ENCODE results near the gene SF3A1. TPM values are rescaled to one million over a fixed set of nuclear protein-coding genes. Genes with fewer than 3 reads are reported as not detected.

Gene SF3A1
- total and polyA plus RNA-seq, 4 donors, result 19.6 to 41.6 (median 23.9) TPM

DNA sequence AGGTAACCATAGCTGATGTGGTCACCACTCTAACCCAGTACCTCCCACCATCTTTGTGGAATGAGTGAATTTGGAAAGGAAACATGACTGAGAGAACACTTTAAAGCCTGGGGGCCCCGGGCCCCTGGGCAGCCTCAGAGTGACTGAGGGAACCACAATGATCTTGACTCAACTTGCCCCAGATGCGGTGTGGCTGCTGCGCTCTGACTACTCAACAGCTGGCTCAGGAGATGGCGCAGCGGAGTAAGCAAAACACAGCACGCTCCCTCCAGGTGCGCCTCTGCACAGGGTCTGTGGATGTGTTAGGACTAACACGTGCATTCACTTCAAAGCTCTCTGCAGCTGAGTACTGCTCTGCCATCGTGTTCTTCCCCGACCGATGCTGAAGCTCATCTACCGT is 24.6 kb upstream of the SF3A1 start (continued):
- TF ChIP-seq, protein P1, sequence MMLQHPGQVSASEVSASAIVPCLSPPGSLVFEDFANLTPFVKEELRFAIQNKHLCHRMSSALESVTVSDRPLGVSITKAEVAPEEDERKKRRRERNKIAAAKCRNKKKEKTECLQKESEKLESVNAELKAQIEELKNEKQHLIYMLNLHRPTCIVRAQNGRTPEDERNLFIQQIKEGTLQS (IDR thresholded peaks at IDR 0.05), result no peak

DNA sequence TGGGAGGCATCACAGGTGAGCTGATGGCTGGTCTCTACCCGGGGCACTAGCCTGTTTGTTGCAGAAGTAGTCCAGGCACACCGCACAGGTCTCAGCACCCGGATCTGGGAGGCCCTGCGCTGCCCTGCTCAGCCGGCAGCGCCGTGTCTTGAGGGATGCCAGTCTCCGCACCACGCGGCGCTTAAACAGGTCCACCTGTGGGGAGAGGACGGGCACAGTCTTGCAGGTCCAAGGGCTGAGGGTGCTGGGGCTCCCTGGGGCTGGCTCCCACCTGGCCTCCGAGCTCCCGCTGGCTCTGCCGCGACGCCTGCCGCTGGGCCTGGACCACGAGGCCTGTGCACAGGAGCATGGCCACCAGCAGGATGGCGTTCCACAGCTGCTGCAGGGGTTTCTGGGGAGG is 23.3 kb upstream of the SF3A1 start:
- Histone ChIP-seq H3K9me3 (ENCODE audit: control insufficient read depth in 4 of 4, low read length in 3 of 4) (no peaks in the 10 kb centered on the region), H3K9ac (ENCODE audit: low read depth in 1 of 2, low read length in 2 of 2) (no peak overlapping the region), H3K27ac (ENCODE audit: low read depth in 1 of 2, low read length in 2 of 2) (no peak overlapping the region), H3K4me3 (ENCODE audit: low read depth in 1 of 3, low read length in 3 of 3) (no peak overlapping the region), H3K27me3 (ENCODE audit: control insufficient read depth in 4 of 4, insufficient read depth in 4 of 4, low read length in 3 of 4) (no peaks in the 10 kb centered on the region), H3K36me3 (ENCODE audit: control insufficient read depth in 4 of 4, insufficient read depth in 3 of 4, low read depth in 1 of 4, low read length in 3 of 4) (peaks cover 0 to 28% (median 6%) of the 10 kb centered on the region in 4 donors), H3K4me1 (ENCODE audit: control insufficient read depth in 4 of 4, insufficient read depth in 4 of 4, low read length in 3 of 4) (no peaks in the 10 kb centered on the region)
- 98% methylated on average over 20 of the region's 20 CpGs for WGBS
- DNase-seq (ENCODE audit: low spot score), result no peak
- TF ChIP-seq SP1 (IDR thresholded peaks at IDR 0.05), result no peak
- TF ChIP-seq RXRA (IDR thresholded peaks at IDR 0.05), result no peak
- no peak for TF ChIP-seq EGR1 (IDR thresholded peaks at IDR 0.05; ENCODE audit: low read depth in 2 of 2)
- TF ChIP-seq, protein P2, sequence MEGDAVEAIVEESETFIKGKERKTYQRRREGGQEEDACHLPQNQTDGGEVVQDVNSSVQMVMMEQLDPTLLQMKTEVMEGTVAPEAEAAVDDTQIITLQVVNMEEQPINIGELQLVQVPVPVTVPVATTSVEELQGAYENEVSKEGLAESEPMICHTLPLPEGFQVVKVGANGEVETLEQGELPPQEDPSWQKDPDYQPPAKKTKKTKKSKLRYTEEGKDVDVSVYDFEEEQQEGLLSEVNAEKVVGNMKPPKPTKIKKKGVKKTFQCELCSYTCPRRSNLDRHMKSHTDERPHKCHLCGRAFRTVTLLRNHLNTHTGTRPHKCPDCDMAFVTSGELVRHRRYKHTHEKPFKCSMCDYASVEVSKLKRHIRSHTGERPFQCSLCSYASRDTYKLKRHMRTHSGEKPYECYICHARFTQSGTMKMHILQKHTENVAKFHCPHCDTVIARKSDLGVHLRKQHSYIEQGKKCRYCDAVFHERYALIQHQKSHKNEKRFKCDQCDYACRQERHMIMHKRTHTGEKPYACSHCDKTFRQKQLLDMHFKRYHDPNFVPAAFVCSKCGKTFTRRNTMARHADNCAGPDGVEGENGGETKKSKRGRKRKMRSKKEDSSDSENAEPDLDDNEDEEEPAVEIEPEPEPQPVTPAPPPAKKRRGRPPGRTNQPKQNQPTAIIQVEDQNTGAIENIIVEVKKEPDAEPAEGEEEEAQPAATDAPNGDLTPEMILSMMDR (IDR thresholded peaks at IDR 0.05; ENCODE audit: low read depth, low read length, missing input control), result no peak
- TF ChIP-seq RAD21 (IDR thresholded peaks at IDR 0.05), result no peak
- TF ChIP-seq GABPA (IDR thresholded peaks at IDR 0.05 in 1 of 2, conservative IDR thresholded peaks at IDR 0.05 in 1 of 2), result no peak
- TF ChIP-seq FOXA2 (IDR thresholded peaks at IDR 0.05), result no peak
- TF ChIP-seq HNF4G (IDR thresholded peaks at IDR 0.05), result no peak
- TF ChIP-seq, protein P3, sequence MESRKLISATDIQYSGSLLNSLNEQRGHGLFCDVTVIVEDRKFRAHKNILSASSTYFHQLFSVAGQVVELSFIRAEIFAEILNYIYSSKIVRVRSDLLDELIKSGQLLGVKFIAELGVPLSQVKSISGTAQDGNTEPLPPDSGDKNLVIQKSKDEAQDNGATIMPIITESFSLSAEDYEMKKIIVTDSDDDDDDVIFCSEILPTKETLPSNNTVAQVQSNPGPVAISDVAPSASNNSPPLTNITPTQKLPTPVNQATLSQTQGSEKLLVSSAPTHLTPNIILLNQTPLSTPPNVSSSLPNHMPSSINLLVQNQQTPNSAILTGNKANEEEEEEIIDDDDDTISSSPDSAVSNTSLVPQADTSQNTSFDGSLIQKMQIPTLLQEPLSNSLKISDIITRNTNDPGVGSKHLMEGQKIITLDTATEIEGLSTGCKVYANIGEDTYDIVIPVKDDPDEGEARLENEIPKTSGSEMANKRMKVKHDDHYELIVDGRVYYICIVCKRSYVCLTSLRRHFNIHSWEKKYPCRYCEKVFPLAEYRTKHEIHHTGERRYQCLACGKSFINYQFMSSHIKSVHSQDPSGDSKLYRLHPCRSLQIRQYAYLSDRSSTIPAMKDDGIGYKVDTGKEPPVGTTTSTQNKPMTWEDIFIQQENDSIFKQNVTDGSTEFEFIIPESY (IDR thresholded peaks at IDR 0.05), result no peak
- TF ChIP-seq YY1 (IDR thresholded peaks at IDR 0.05), result no peak
- TF ChIP-seq, protein P1 (IDR thresholded peaks at IDR 0.05), result no peak
- no peak for TF ChIP-seq TAF1 (conservative IDR thresholded peaks at IDR 0.05)

DNA sequence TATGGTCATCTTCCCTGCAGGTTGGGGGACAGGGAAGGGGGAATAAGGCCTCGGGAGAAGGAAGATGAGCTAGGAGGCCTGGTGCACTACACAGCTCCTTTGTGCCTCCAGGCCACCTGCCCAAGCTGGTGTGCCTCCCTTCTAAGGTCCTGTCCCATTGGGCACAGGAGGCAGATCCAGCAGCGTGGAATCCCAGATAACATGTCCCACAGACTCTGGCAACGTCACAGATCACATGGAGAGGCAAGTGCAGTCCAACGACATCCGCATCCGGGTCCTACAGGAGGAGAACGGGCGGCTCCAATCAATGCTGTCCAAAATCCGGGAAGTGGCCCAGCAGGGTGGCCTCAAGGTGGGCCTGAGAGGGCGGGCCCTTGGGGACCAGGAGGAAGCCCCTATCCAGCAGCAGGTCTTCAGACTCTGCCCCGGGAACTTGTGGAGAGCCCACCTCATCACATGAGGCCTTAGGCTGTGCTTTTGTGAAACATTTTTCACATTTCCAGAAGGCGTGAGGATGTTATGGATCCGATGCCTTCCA is 18.7 kb upstream of the SF3A1 start:
- Histone ChIP-seq H3K4me3 (ENCODE audit: low read depth in 1 of 3, low read length in 3 of 3) (no peak overlapping the region), H3K4me1 (ENCODE audit: control insufficient read depth in 4 of 4, insufficient read depth in 4 of 4, low read length in 3 of 4) (no peaks in the 10 kb centered on the region), H3K36me3 (ENCODE audit: control insufficient read depth in 4 of 4, insufficient read depth in 3 of 4, low read depth in 1 of 4, low read length in 3 of 4) (peaks cover 0 to 11% (median 5%) of the 10 kb centered on the region in 4 donors), H3K9ac (ENCODE audit: low read depth in 1 of 2, low read length in 2 of 2) (no peak overlapping the region), H3K27me3 (ENCODE audit: control insufficient read depth in 4 of 4, insufficient read depth in 4 of 4, low read length in 3 of 4) (no peaks in the 10 kb centered on the region), H3K9me3 (ENCODE audit: control insufficient read depth in 4 of 4, low read length in 3 of 4) (no peaks in the 10 kb centered on the region), H3K27ac (ENCODE audit: low read depth in 1 of 2, low read length in 2 of 2) (no peak overlapping the region)
- no peak for DNase-seq (ENCODE audit: low spot score)
- WGBS, result 92% methylated on average over 13 of the region's 13 CpGs
- TF ChIP-seq GABPA (IDR thresholded peaks at IDR 0.05 in 1 of 2, conservative IDR thresholded peaks at IDR 0.05 in 1 of 2), result no peak
- no peak for TF ChIP-seq RXRA (IDR thresholded peaks at IDR 0.05)
- TF ChIP-seq, protein P3 (IDR thresholded peaks at IDR 0.05), result no peak
- TF ChIP-seq, protein P4, sequence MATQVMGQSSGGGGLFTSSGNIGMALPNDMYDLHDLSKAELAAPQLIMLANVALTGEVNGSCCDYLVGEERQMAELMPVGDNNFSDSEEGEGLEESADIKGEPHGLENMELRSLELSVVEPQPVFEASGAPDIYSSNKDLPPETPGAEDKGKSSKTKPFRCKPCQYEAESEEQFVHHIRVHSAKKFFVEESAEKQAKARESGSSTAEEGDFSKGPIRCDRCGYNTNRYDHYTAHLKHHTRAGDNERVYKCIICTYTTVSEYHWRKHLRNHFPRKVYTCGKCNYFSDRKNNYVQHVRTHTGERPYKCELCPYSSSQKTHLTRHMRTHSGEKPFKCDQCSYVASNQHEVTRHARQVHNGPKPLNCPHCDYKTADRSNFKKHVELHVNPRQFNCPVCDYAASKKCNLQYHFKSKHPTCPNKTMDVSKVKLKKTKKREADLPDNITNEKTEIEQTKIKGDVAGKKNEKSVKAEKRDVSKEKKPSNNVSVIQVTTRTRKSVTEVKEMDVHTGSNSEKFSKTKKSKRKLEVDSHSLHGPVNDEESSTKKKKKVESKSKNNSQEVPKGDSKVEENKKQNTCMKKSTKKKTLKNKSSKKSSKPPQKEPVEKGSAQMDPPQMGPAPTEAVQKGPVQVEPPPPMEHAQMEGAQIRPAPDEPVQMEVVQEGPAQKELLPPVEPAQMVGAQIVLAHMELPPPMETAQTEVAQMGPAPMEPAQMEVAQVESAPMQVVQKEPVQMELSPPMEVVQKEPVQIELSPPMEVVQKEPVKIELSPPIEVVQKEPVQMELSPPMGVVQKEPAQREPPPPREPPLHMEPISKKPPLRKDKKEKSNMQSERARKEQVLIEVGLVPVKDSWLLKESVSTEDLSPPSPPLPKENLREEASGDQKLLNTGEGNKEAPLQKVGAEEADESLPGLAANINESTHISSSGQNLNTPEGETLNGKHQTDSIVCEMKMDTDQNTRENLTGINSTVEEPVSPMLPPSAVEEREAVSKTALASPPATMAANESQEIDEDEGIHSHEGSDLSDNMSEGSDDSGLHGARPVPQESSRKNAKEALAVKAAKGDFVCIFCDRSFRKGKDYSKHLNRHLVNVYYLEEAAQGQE (IDR thresholded peaks at IDR 0.05), result no peak
- TF ChIP-seq YY1 (IDR thresholded peaks at IDR 0.05), result no peak
- TF ChIP-seq HNF4A (conservative IDR thresholded peaks at IDR 0.05), result no peak
- no peak for TF ChIP-seq FOXA1 (IDR thresholded peaks at IDR 0.05)
- TF ChIP-seq, protein P5, sequence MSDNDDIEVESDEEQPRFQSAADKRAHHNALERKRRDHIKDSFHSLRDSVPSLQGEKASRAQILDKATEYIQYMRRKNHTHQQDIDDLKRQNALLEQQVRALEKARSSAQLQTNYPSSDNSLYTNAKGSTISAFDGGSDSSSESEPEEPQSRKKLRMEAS (IDR thresholded peaks at IDR 0.05), result no peak
- TF ChIP-seq, protein P2 (IDR thresholded peaks at IDR 0.05; ENCODE audit: low read depth, low read length, missing input control), result no peak

Measured in liver (tissue), 9 donors.